AG04449 (cell line): ENCODE data around the gene FNDC3A.
"Not testable (repeated sequence)": the region's sequence is repeated elsewhere in the genome, so short reads cannot be mapped to it uniquely, and the experiment has no call there.

Experiments
- CTCF ChIA-PET: fragments of 350-600 bp; formaldehyde crosslinking; extraction: SDS; loops from one replicate; lab custom pipeline; 2021; ENCODE audit warnings: antibody characterized with exemption; lab: Yijun Ruan, JAX
- POLR2A ChIA-PET: fragments of 400-600, 350-600 bp; formaldehyde crosslinking; extraction: SDS; loops from one replicate; lab custom pipeline; 2020; ENCODE audit warnings: antibody characterized with exemption, inconsistent platforms; lab: Yijun Ruan, JAX
- DNase-seq: peaks from one replicate; pipeline ENCODE4 v3.0.0-alpha.2; 2010; ENCODE audit warnings: low read depth, low spot score
- H3K4me3 ChIP-seq: 2 replicates; pipeline ENCODE4 v1.5.1; 2011; ENCODE audit warnings: low read depth, mild to moderate bottlenecking, control low read depth, low read length
- CTCF ChIP-seq: IDR thresholded peaks from one replicate; pipeline ENCODE4 v1.5.1; 2011; ENCODE audit warnings: mild to moderate bottlenecking, moderate library complexity, low read length, control low read depth, inconsistent platforms; ENCODE audit not compliant: insufficient read depth; ENCODE audit errors: missing control alignments

Gene FNDC3A

DNA sequence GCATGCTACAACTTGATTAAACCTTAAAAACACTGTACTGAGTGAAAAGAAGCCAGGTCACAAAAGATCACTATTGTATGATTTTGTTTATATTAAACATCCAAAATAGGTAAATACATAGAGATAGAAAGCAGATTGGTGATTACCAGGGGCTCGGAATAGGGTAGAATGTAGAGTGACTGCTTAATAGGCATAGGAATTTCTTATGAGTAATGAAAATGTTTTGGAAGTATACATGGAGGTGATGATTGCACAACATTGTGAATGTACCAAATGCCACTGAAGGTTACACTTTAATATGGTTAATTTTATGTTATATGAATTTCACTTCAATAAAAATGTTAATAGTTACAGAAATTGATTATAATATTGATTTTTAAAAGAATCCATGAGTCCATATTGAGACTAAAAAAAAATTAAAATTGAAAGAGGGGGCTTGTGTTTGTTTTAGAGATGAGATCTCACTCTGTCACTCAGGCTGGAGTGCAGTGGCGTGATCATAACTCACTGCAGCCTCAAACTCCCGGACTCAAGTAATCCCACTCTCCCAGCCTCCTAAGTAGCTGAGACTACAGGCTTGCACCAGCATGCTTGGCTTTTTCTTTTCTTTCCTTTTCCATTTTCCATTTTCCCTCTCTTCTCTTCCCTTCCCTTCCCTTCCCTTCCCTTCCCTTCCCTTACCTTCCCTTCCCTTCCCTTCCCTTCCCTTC, 85.1 kb downstream of the FNDC3A start:
- H3K4me3 ChIP-seq: no peak overlapping the region
- CTCF ChIA-PET: no interaction called here
- DNase-seq: no peak
- no peak for TF ChIP-seq CTCF
- POLR2A ChIA-PET: no interaction called here

DNA sequence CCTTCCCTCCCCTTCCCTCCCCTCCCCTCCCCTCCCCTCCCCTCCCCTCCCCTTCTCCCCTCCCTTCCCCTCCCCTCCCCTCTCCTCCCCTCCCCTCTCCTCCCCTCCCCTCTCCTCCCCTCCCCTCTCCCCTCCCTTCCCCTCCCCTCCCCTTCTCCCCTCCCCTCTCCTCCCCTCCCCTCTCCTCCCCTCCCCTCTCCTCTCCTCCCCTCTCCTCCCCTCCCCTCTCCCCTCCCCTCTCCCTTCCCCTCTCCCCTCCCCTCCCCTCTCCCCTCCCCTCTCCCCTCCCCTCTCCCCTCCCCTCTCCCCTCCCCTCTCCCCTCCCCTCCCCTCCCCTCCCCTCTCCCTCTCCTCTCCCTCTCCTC, 85.7 kb downstream of the FNDC3A start:
- DNase-seq, CTCF ChIA-PET, POLR2A ChIA-PET, H3K4me3 ChIP-seq: not testable (repeated sequence)

GRCh38 chr13:49062297-49062896, 86.7 kb downstream of the FNDC3A start:
- ChIA-PET POLR2A (no interaction called here), CTCF (no interaction called here)
- no peak overlapping the region for H3K4me3 ChIP-seq
- DNase-seq: no peak
- no peak for TF ChIP-seq CTCF

GRCh38 chr13:49063011-49063410, 87.3 kb downstream of the FNDC3A start:
- ChIA-PET POLR2A (no interaction called here), CTCF (no interaction called here)
- TF ChIP-seq CTCF: no peak
- H3K4me3 ChIP-seq: no peak overlapping the region
- no peak for DNase-seq

GRCh38 chr13:49063497-49063896, 87.8 kb downstream of the FNDC3A start:
- ChIA-PET CTCF (no interaction called here), POLR2A (no interaction called here)
- TF ChIP-seq CTCF: no peak
- DNase-seq: no peak
- no peak overlapping the region for H3K4me3 ChIP-seq

DNA sequence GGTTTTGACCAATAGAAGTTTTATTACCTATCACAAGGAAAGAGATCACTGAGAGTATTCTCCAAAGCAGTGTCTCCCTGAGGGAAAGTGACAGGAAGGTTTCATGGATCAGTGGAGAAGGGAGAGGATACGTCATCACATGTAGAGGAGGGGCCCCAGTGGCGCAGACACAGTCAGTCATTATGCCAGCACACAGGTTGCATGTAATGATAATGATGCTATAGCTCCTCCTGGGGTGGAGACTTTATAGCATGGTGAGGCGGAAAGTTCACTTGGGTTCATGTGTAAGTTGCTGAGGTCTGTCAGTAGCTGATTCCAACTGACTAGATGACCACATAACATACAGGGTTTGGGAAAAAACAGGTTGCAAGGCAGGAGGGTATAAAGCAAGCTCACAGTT, 88.8 kb downstream of the FNDC3A start:
- no peak for DNase-seq
- CTCF ChIA-PET: no interaction called here
- POLR2A ChIA-PET: no interaction called here
- no peak for TF ChIP-seq CTCF
- H3K4me3 ChIP-seq: no peak overlapping the region

DNA sequence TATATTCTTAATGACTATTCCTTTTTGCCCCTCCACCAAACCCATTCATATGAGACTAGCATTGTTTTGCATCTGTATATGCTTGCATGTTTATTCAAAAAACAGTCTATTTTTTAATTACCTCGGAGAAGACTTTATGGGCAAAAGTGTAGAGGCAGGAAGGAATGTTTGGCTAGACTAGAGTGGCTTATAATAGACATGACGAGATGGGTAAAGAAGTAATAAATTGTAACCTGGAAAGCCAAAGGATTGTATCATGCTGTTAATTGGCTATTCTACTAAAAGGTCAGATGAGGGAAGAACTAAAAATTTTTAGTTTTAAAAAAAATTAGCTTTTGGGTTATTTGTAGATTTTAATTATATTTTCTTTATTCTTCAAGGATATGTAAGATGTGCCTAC, 91.1 kb downstream of the FNDC3A start:
- no peak overlapping the region for H3K4me3 ChIP-seq
- DNase-seq: no peak
- ChIA-PET CTCF (interaction anchor here (0.9 to 1.0 kb wide), 2 partner anchors 49 to 192 kb away, joined by 3 read pairs; no protein-coding TSS in a partner anchor), POLR2A (no interaction called here)
- no peak for TF ChIP-seq CTCF

- H3K4me3 ChIP-seq, DNase-seq, POLR2A ChIA-PET, CTCF ChIA-PET: not testable (repeated sequence)
Measured at GRCh38 chr13:49068498-49068897, 92.8 kb downstream of the FNDC3A start.

- POLR2A ChIA-PET, H3K4me3 ChIP-seq, DNase-seq: not testable (repeated sequence)
- CTCF ChIA-PET: interaction anchor here (0.8 to 1.5 kb wide), 3 partner anchors 11 to 16 kb away, joined by 3 read pairs; no protein-coding TSS in a partner anchor
Measured at GRCh38 chr13:49070021-49070420, 94.3 kb downstream of the FNDC3A start.
